MM.1S (cell line): ENCODE data around the gene PLGRKT.
"Not testable (repeated sequence)": the region's sequence is repeated elsewhere in the genome, so short reads cannot be mapped to it uniquely, and the experiment has no call there.

Experiments
- CTCF ChIP-seq: fragments of 300-600 bp; sonication (generic); IDR thresholded peaks from 2 replicates; pipeline ENCODE4 v1.5.1; 2016; ENCODE audit warnings: antibody characterized with exemption, low read length, mixed read lengths
- EZH2 ChIP-seq: fragments of 300-600 bp; sonication (generic); optimal IDR thresholded peaks from 2 replicates; pipeline ENCODE3; 2017; ENCODE audit warnings: low read depth, mild to moderate bottlenecking, antibody characterized with exemption, low read length, mixed read lengths

- TF ChIP-seq CTCF, EZH2: not testable (repeated sequence)
Measured at GRCh38 chr9:5338992-5339981, 98.4 kb downstream of the PLGRKT start, which contains the start of gene RLN1.
